SU-DHL-6 (cell line): ENCODE results near the gene SERINC2.

Source experiments
- EZH2phosphoT487 ChIP-seq: fragments of 200-600 bp; sonication (generic), shearing (Covaris generic); conservative IDR thresholded peaks from 2 replicates; pipeline ENCODE4 v1.6.1; 2018; ENCODE audit warnings: mild to moderate bottlenecking, antibody characterized with exemption, low read length, moderate library complexity, mixed read lengths
- TF ChIP-seq, protein P1 (sequence below): fragments of 200-600 bp; sonication (generic); IDR thresholded peaks from one replicate; pipeline ENCODE4 v1.5.1; 2017; ENCODE audit warnings: antibody characterized with exemption, mild to moderate bottlenecking, low read length, moderate library complexity; ENCODE audit not compliant: insufficient read depth, poor library complexity, severe bottlenecking

DNA sequence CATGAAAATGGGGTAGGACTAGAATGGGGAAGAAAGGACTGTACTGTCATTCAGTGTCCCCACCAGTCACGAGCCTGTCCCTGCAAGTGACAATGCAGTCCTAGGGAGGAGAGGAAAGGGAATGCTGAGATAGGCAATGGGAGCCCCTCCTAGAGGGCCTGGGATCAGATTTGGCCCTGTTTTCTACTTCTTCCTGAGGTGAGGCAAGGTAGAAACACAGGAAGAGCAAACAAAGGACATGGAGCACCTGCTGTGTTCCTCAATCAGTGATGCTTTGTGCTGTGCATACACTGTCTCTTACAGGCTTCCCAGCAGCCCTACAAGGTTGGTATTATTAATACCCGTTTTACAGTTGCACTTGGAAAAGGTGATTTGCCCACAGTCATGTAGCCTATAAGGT is 46.2 kb upstream of the SERINC2 start:
- TF ChIP-seq, protein P1, sequence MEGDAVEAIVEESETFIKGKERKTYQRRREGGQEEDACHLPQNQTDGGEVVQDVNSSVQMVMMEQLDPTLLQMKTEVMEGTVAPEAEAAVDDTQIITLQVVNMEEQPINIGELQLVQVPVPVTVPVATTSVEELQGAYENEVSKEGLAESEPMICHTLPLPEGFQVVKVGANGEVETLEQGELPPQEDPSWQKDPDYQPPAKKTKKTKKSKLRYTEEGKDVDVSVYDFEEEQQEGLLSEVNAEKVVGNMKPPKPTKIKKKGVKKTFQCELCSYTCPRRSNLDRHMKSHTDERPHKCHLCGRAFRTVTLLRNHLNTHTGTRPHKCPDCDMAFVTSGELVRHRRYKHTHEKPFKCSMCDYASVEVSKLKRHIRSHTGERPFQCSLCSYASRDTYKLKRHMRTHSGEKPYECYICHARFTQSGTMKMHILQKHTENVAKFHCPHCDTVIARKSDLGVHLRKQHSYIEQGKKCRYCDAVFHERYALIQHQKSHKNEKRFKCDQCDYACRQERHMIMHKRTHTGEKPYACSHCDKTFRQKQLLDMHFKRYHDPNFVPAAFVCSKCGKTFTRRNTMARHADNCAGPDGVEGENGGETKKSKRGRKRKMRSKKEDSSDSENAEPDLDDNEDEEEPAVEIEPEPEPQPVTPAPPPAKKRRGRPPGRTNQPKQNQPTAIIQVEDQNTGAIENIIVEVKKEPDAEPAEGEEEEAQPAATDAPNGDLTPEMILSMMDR = no peak
- TF ChIP-seq EZH2phosphoT487 = no peak
